ENCODE measurements around the gene SERGEF. TPM values are rescaled to one million over a fixed set of nuclear protein-coding genes. Genes with fewer than 3 reads are reported as not detected.

SERGEF gene
- polyA plus RNA-seq, 2 of the 4 experiments (the other 2 are of a cell fraction), result 20.7 to 24.1 TPM

DNA sequence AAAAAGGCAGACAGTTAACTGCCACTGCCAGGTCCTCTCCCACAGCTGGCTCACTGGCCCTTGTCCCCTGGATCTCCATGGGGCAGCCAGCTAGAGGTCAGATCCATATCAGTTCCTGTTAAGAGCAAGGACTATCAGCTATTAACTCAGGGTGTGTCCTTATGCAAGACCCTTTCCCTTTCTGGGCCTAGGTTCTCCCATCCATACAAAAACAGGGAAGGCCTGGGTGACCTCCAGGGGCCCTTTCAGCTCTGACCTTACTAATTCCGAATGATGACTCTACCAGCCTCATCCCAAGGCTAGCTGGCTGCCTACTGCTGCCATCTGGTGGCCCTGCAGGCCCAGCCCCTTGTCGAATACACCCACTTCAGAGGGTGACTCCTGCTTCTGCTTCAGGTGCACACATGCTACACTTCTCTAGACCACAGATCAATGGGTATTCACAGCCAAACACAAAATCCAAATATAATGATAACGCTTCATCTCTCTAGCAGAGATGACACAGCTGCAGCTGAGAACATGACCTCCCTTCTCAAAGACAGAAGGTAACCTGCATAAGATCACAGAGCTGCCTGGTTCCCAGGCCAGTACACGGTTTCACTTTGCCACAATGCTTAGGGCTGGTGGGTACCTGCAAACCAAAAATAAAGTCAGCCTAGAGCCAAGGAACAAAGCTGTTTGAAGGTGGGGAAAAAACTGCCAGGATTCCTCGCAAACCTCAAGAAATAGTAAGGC lies 34.1 kb downstream of the SERGEF start:
- TF ChIP-seq ESRRA (IDR thresholded peaks at IDR 0.05; ENCODE audit: borderline replicate concordance, low read length) (0 out of 2 replicates have a peak, but pooled peaks have one; percentile 56), RAD21 (conservative IDR thresholded peaks at IDR 0.05 in 1 of 2, IDR thresholded peaks at IDR 0.05 in 1 of 2) (peak; percentile 67), CTCF (IDR thresholded peaks at IDR 0.05) (peak; percentile 76), TFCP2L1 (CRISPR knock-in tag; IDR thresholded peaks at IDR 0.05) (no peak), SMC3 (IDR thresholded peaks at IDR 0.05) (peak; percentile 84), POLR2AphosphoS2 (conservative IDR thresholded peaks at IDR 0.05; ENCODE audit: low read length) (no peak), KDM5A (IDR thresholded peaks at IDR 0.05) (no peak), CEBPB (IDR thresholded peaks at IDR 0.05) (no peak), NR3C1 (IDR thresholded peaks at IDR 0.05) (no peak)
- H3K4me2 ChIP-seq, result no peak overlapping the region
- DNase-seq (ENCODE audit: low read depth in 1 of 2, low spot score in 1 of 2) (peak; percentile 55 to 72), ATAC-seq (peak; percentile 98), FAIRE-seq (no peak)
- no peak overlapping the region for H3K27ac ChIP-seq
- CTCF ChIA-PET, result interaction anchor here (0.6 to 24.3 kb wide), 56 partner anchors 8 to 748 kb away, joined by 3 to 403 read pairs (median 5); partner anchors contain the start of genes KCNC1 and MYOD1
- H3K4me1 ChIP-seq, result no peaks in the 10 kb centered on the region
- no peak overlapping the region for H3K4me3 ChIP-seq
- H3K9me3 ChIP-seq, result no peaks in the 10 kb centered on the region
- 39% methylated on average over 5 of the region's 5 CpGs for WGBS (ENCODE audit: missing lambda C conversion rate)
- POLR2A ChIA-PET, result interaction anchor here (1.1 kb wide), 1 partner anchor 248 kb away, joined by 6 read pairs; no protein-coding TSS in a partner anchor

GRCh38 chr11:17976651-17977050 lies 36.2 kb downstream of the SERGEF start:
- 67% methylated on average over 1 of the region's 1 CpG for WGBS (ENCODE audit: missing lambda C conversion rate)
- Histone ChIP-seq H3K27ac (no peak overlapping the region), H3K4me3 (no peak overlapping the region), H3K4me1 (no peaks in the 10 kb centered on the region), H3K4me2 (no peak overlapping the region), H3K9me3 (no peaks in the 10 kb centered on the region)
- ChIA-PET POLR2A (no interaction called here), CTCF (interaction anchor here (1.1 to 24.3 kb wide), 8 partner anchors 11 to 376 kb away, joined by 3 to 403 read pairs (median 40); partner anchors contain the start of gene KCNC1)
- TF ChIP-seq SMC3 (IDR thresholded peaks at IDR 0.05), result no peak
- TF ChIP-seq TP53 (CRISPR knock-in tag; IDR thresholded peaks at IDR 0.05), result no peak
- no peak for TF ChIP-seq PHF8 (IDR thresholded peaks at IDR 0.05; ENCODE audit: borderline replicate concordance, low read depth)
- no peak for TF ChIP-seq ZNF302 (CRISPR knock-in tag; IDR thresholded peaks at IDR 0.05)
- TF ChIP-seq SREBF2 (IDR thresholded peaks at IDR 0.05), result no peak
- no peak for TF ChIP-seq EP300 (IDR thresholded peaks at IDR 0.05)
- TF ChIP-seq CHD4 (IDR thresholded peaks at IDR 0.05; ENCODE audit: borderline replicate concordance), result no peak
- TF ChIP-seq CHD2 (IDR thresholded peaks at IDR 0.05; ENCODE audit: low read length, partially characterized antibody), result no peak
- TF ChIP-seq ZC3H11A (IDR thresholded peaks at IDR 0.05), result no peak
- TF ChIP-seq CBX8 (IDR thresholded peaks at IDR 0.05), result no peak
- TF ChIP-seq NFE2L2 (conservative IDR thresholded peaks at IDR 0.05; ENCODE audit: low read length), result no peak
- no peak for DNase-seq (ENCODE audit: low read depth in 1 of 2, low spot score in 1 of 2)
- ATAC-seq, result no peak
- FAIRE-seq, result no peak

GRCh38 chr11:17974246-17974645 lies 38.6 kb downstream of the SERGEF start:
- POLR2A ChIA-PET, result no interaction called here
- CTCF ChIA-PET, result interaction anchor here (1.1 to 24.3 kb wide), 3 partner anchors 242 to 374 kb away, joined by 3 to 403 read pairs (median 45); partner anchors contain the start of gene KCNC1
- no peak for FAIRE-seq
- H3K9me3 ChIP-seq, result no peaks in the 10 kb centered on the region
- no peak overlapping the region for H3K4me3 ChIP-seq
- no peak for ATAC-seq
- H3K4me1 ChIP-seq, result no peaks in the 10 kb centered on the region
- no peak for DNase-seq (ENCODE audit: low read depth in 1 of 2, low spot score in 1 of 2)
- H3K27ac ChIP-seq, result no peak overlapping the region
- no peak overlapping the region for H3K4me2 ChIP-seq
- TF ChIP-seq RNF2 (IDR thresholded peaks at IDR 0.05; ENCODE audit: borderline replicate concordance, low read depth) (no peak), RARB (CRISPR knock-in tag; IDR thresholded peaks at IDR 0.05) (no peak), CTCF (IDR thresholded peaks at IDR 0.05) (no peak), SMC3 (IDR thresholded peaks at IDR 0.05) (no peak), USF2 (IDR thresholded peaks at IDR 0.05) (no peak), GATA3 (IDR thresholded peaks at IDR 0.05; ENCODE audit: borderline replicate concordance) (no peak), POLR2AphosphoS2 (conservative IDR thresholded peaks at IDR 0.05; ENCODE audit: low read length) (no peak), ZC3H11A (IDR thresholded peaks at IDR 0.05) (no peak), RFX5 (IDR thresholded peaks at IDR 0.05) (no peak)
- TF ChIP-seq, protein P1, sequence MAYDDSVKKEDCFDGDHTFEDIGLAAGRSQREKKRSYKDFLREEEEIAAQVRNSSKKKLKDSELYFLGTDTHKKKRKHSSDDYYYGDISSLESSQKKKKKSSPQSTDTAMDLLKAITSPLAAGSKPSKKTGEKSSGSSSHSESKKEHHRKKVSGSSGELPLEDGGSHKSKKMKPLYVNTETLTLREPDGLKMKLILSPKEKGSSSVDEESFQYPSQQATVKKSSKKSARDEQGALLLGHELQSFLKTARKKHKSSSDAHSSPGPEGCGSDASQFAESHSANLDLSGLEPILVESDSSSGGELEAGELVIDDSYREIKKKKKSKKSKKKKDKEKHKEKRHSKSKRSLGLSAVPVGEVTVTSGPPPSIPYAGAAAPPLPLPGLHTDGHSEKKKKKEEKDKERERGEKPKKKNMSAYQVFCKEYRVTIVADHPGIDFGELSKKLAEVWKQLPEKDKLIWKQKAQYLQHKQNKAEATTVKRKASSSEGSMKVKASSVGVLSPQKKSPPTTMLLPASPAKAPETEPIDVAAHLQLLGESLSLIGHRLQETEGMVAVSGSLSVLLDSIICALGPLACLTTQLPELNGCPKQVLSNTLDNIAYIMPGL (CRISPR knock-in tag; IDR thresholded peaks at IDR 0.05; ENCODE audit: borderline replicate concordance), result no peak
- TF ChIP-seq, protein P2, sequence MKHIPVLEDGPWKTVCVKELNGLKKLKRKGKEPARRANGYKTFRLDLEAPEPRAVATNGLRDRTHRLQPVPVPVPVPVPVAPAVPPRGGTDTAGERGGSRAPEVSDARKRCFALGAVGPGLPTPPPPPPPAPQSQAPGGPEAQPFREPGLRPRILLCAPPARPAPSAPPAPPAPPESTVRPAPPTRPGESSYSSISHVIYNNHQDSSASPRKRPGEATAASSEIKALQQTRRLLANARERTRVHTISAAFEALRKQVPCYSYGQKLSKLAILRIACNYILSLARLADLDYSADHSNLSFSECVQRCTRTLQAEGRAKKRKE (CRISPR knock-in tag; IDR thresholded peaks at IDR 0.05; ENCODE audit: low read depth), result no peak

Data from A549 (cell line).